Lung (tissue), 12 donors: ENCODE data around the gene PMM1. TPM values are rescaled to one million over a fixed set of nuclear protein-coding genes. Genes with fewer than 3 reads are reported as not detected.

Experiments
- ATAC-seq: fragments of 200-7000 bp; cut with Tn5 transposase; one replicate; pipeline ENCODE4 v1.9.1; 2020; ENCODE audit warnings: moderate number of reproducible peaks; ENCODE audit not compliant: insufficient read depth, low FRiP score
- DNase-seq, 3 donors: peaks; one replicate each; pipeline ENCODE4 v3.0.0-alpha.2; 2013 to 2017
- H3K27ac ChIP-seq, 2 donors: one replicate each; pipeline ENCODE4 v1.5.1; 2013; ENCODE audit warnings: mild to moderate bottlenecking in 2 of 2, moderate library complexity in 2 of 2, control low read depth in 1 of 2, inconsistent platforms in 1 of 2, low read depth in 1 of 2, low read length in 1 of 2
- H3K27me3 ChIP-seq, 3 donors: one replicate each; pipeline ENCODE4 v1.5.1; 2013; ENCODE audit warnings: low read length in 2 of 3; ENCODE audit not compliant: control insufficient read depth in 3 of 3, insufficient read depth in 3 of 3
- H3K36me3 ChIP-seq, 4 donors: one replicate each; pipeline ENCODE4 v1.5.1; 2013; ENCODE audit warnings: low read length in 4 of 4, mild to moderate bottlenecking in 1 of 4, moderate library complexity in 1 of 4; ENCODE audit not compliant: control insufficient read depth in 4 of 4, insufficient read depth in 4 of 4
- H3K4me1 ChIP-seq, 5 donors: one replicate each; pipeline ENCODE4 v1.5.1; 2013; ENCODE audit warnings: low read length in 5 of 5, mild to moderate bottlenecking in 2 of 5, moderate library complexity in 1 of 5; ENCODE audit not compliant: control insufficient read depth in 5 of 5, insufficient read depth in 5 of 5
- H3K4me3 ChIP-seq: one replicate; pipeline ENCODE4 v1.5.1; 2013; ENCODE audit warnings: mild to moderate bottlenecking, control low read depth, moderate library complexity
- H3K9ac ChIP-seq, 2 donors: one replicate each; pipeline ENCODE4 v1.5.1; 2013; ENCODE audit warnings: low read length in 2 of 2, control low read depth in 1 of 2; ENCODE audit not compliant: insufficient read depth in 1 of 2
- H3K9me3 ChIP-seq, 4 donors: one replicate each; pipeline ENCODE4 v1.5.1; 2013; ENCODE audit warnings: low read length in 3 of 4, mild to moderate bottlenecking in 1 of 4, moderate library complexity in 1 of 4; ENCODE audit not compliant: control insufficient read depth in 4 of 4, insufficient read depth in 3 of 4
- WGBS, 2 donors: extraction: QIAGEN DNeasy Blood & Tissue Kit; methylation state at CpG; one replicate each; pipeline ENCODE4 v1.1.7; 2013; 5-methylcytosine and 5-hydroxymethylcytosine counted together
- polyA plus RNA-seq, 2 donors: library from polyadenylated mRNA; stranded (reverse); fragments of 200-250 nt; gene quantifications; one replicate each; pipeline ENCODE4 v1.2.1, GENCODE V29; 2013
- total RNA-seq, 2 donors: library from RNA; depleted of rRNA in 1 of 2; stranded (reverse); fragments of >200 nt in 1 of 2; gene quantifications; one replicate each; pipeline ENCODE4 v1.2.1, GENCODE V29; 2014 to 2021
- TF ChIP-seq, protein P1 (sequence below): IDR thresholded peaks from 2 replicates; pipeline ENCODE4 v1.5.1; 2012; ENCODE audit warnings: mild to moderate bottlenecking; ENCODE audit errors: control extremely low read depth, extremely low read depth
- donor health status: control.
- donor health status: control.
- donor health status: Bipolar disorder and iron deficiency.
- donor health status: healthy.
- donor health status: DM: yes; HTN: yes; CAD: no.

The PMM1 gene
- total and polyA plus RNA-seq, 4 donors: 23.0 to 62.2 (median 44.0) TPM

- Histone ChIP-seq H3K9me3 (no peaks in the 10 kb centered on the region), H3K4me3 (no peak overlapping the region), H3K27ac (no peak overlapping the region), H3K9ac (no peak overlapping the region), H3K4me1 (peaks cover 0 to 27% (median 6%) of the 10 kb centered on the region in 5 donors), H3K36me3 (no peaks in the 10 kb centered on the region), H3K27me3 (no peaks in the 10 kb centered on the region)
- peak in 1 of 3 donors; percentile 43 for DNase-seq
- TF ChIP-seq, protein P1, sequence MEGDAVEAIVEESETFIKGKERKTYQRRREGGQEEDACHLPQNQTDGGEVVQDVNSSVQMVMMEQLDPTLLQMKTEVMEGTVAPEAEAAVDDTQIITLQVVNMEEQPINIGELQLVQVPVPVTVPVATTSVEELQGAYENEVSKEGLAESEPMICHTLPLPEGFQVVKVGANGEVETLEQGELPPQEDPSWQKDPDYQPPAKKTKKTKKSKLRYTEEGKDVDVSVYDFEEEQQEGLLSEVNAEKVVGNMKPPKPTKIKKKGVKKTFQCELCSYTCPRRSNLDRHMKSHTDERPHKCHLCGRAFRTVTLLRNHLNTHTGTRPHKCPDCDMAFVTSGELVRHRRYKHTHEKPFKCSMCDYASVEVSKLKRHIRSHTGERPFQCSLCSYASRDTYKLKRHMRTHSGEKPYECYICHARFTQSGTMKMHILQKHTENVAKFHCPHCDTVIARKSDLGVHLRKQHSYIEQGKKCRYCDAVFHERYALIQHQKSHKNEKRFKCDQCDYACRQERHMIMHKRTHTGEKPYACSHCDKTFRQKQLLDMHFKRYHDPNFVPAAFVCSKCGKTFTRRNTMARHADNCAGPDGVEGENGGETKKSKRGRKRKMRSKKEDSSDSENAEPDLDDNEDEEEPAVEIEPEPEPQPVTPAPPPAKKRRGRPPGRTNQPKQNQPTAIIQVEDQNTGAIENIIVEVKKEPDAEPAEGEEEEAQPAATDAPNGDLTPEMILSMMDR: no peak
- WGBS, 2 donors: 63 to 81% methylated on average over 10 to 11 of the region's 11 CpGs
- no peak for ATAC-seq
Observed at GRCh38 chr22:41551877-41552582, 37.6 kb downstream of the PMM1 start.

DNA sequence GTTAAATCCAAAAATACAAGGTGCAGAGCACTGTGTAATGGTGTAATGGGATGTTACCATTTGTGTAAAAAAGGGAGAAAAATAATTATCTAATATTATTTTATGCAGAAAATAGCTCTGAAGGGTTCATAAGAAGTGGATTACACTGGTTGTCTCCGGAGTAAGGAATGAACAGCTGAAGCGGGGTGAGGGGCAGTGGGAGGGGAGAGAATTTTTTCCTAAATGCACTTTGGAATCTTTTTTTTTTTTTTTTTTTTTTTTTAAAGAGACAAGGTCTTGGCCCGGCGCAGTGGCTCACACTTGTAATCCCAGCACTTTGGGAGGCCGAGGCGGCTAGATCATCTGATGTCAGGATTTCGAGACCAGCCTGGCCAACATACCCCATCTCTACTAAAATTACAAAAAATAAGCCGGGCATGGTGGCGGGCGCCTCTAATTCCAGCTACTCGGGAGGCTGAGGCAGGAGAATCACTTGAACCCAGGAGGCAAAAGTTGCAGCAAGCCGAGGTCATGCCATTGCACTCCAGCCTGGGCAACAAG lies 38.6 kb downstream of the PMM1 start:
- Histone ChIP-seq H3K36me3 (no peaks in the 10 kb centered on the region), H3K9me3 (no peaks in the 10 kb centered on the region), H3K27me3 (no peaks in the 10 kb centered on the region), H3K4me1 (peaks cover 0 to 17% (median 6%) of the 10 kb centered on the region in 5 donors), H3K27ac (no peak overlapping the region), H3K4me3 (no peak overlapping the region), H3K9ac (no peak overlapping the region)
- 83 to 88% methylated on average over 12 of the region's 12 CpGs for WGBS, 2 donors
- ATAC-seq (no peak), DNase-seq (peak; percentile 61 to 84 (median 79))
- TF ChIP-seq, protein P1: no peak

- H3K9me3 ChIP-seq: no peaks in the 10 kb centered on the region
- peaks cover 0 to 12% (median 4%) of the 10 kb centered on the region in 5 donors for H3K4me1 ChIP-seq
- WGBS, 2 donors: 90 to 92% methylated on average over 5 of the region's 5 CpGs
- ATAC-seq: no peak
- H3K36me3 ChIP-seq: no peaks in the 10 kb centered on the region
- no peak overlapping the region for H3K9ac ChIP-seq
- TF ChIP-seq, protein P1: no peak
- H3K27ac ChIP-seq: no peak overlapping the region
- H3K27me3 ChIP-seq: no peaks in the 10 kb centered on the region
- no peak overlapping the region for H3K4me3 ChIP-seq
- no peak for DNase-seq
Observed at GRCh38 chr22:41548830-41549211, 40.8 kb downstream of the PMM1 start.
